Hindlimb muscle (tissue), 1 donor: ENCODE measurements around the gene CHDH. TPM values are rescaled to one million over a fixed set of nuclear protein-coding genes. Genes with fewer than 3 reads are reported as not detected.

Source experiments
- DNase-seq: peaks from one replicate; pipeline ENCODE4 v3.0.0-alpha.2; 2013
- polyA plus RNA-seq: library from polyadenylated mRNA; unstranded; fragments of 120-200 nt; gene quantifications from one replicate; pipeline ENCODE4 v1.2.1, GENCODE V29; 2013; ENCODE audit not compliant: insufficient read length

Gene CHDH
- polyA plus RNA-seq, result 0.97 TPM

- peak; percentile 64 for DNase-seq
Measured at GRCh38 chr3:53846134-53846850, at the start of gene CHDH, which contains the start of gene IL17RB. Gene CHDH (minus strand): TSS chr3:53846419. CDS start chr3:53824008, 22,411 bp downstream. Gene IL17RB (plus strand): TSS chr3:53846568. CDS start chr3:53846589, 21 bp downstream.

GRCh38 chr3:53892286-53892637 lies 46.0 kb upstream of the CHDH start:
- no peak for DNase-seq

DNA sequence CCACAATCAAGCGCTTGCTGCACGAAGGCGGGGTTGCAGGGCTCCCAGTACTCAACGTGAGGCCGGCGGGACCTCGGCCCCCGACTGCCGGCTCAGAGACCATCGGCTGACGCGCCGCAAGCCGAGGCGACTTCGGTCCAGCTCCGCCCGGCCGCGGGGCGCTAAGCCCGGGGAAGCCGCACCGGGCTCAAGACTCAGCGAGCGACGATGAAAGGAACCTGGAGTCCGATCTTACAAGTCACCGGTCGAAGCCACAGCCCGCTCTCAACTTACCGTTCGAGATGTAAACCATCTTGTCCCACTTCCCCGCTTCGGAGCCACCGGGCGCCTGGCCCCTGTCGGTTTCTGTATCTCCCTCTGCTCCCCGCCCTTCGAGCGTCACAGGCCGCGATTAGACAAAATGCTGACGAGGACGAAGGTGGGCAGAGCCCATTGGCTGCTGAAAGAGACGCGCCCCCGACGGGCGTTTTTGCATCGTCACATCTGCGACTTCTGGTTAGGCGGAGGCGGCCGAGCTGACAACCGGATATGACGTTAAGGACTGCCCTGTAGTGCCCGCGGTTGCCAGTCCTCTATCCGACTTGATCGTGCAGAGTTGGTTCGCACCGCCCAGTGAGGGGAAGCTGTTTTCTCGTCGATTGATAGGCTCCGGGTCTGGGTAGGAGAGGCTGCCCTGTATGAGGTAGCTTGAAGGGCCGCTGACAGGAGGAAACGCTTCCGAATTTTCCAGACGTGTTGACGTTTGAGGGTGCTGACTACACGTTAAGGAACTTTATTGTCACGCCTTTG lies 45.5 kb upstream of the CHDH start, which contains the start of gene SELENOK:
SELENOK (minus strand) TSS at position 363 of the 789 bp plus-strand sequence.
- DNase-seq, result peak; percentile 98

DNA sequence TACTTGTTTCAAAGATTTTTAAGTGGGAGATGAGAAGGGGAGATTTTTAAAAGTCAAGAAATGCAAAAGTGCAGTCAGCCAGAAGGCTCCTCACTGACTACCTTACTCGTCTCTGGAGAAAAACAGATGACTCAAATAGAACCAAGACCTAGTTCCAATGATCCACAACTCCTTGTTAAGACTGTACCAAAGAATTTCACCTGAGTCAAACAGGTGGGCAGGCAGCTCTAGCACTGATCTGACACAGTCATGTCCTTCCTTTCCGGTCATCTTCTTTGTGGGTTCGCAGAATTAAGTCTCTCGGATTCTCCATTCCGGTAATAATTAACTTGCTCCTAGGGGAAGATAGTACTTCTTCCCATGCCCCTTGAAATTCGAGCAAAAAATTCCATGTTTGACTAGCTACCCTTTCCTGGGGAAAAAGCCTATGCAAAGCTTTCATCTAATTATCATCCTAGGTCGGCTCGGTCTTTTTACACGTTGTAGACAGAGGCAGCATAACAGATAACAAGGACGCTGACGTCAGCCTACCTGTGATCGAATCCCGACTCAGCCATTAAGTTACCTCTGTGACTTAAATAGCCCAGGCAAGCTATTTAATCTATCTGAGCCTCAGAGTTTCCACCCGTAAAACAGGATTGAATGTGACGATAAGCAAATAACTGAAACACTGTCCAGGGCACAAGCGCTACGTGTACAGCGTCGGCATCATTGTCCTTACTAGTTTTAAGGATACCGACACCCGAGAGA lies 44.7 kb upstream of the CHDH start:
- DNase-seq, result no peak

GRCh38 chr3:53888232-53888631 lies 42.0 kb upstream of the CHDH start:
- DNase-seq, result no peak

- DNase-seq, result no peak
Measured at GRCh38 chr3:53887446-53887845, 41.2 kb upstream of the CHDH start.

DNA sequence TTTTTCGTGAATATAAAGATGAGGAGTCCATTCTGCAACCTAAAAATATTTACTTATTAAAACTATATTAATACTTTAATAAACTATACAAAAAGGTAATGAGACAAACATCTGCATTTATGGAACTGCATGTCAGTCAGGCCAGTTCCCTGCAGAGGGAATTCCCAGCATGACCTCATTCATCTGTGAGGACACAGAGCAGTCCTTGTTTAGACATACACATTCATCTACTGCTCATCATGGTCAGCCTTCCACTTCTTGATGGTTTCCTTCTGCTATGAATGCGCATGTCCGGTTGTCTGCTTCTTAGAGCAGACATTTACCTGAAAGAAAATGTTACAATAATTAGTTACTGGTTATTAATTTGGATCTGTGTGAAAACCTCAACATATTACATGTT lies 39.0 kb upstream of the CHDH start:
- DNase-seq, result no peak

- DNase-seq, result no peak
Measured at GRCh38 chr3:53884623-53885022, 38.4 kb upstream of the CHDH start.

DNA sequence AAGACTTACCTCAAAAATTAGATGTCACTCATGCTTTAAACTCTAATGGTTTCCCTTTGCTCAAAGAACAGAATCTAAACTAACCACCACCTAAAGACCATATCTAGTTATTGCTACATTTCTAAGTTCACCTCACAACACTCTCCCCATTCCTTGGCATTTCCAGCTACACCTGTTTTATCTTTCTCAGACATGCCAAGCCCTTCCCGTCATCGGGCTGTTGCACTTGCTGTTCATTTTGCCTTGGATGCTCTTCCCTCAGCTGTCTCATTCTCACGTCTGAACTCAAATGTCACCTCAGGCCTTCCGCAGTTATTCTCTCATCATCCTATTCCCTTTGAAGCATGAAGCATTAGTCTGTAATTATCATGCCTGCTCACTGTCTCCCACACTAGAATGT lies 36.8 kb upstream of the CHDH start:
- DNase-seq, result no peak

DNA sequence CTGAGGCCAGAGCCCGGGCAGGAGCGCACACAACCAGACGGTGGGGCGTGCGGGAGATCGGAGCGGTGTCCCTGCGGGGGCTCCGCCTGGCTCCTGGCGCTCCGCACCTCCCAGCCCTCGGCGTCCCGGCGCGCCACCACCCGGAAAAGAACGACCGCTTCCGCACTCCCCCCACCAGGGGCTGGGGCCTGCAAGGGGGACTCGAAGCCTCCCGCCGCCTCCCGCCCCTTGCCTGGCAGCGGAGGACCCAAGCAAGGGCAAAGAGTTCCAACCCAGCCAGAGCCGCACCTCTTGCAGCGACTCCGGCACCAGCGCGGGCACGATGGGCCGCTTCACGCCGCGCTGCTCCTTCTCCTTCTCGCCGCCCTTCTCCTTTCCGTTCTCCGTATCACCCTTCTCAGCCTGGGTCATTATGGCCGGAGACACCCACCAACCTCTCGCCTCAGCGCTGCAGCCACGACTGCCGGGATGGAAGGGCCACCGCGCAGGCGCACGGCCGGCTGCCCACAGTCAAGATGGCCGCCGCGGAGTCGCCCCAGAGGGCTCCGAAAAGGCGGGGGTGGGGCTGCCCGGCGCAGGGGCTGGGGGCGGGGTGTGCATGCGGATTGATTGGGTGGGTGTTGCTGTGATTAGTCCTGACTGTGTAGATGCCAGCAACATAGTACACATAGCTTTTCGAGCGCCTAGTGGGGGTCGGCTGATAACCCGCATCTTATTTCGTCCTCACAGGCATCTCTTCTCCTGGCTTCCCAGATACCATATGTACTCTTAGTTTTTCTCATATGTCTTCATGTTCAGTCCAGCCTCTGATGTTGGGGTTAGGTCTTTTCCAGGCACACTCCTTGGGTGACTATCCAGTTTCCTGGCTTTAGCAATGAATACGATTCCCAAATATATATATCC lies 35.7 kb upstream of the CHDH start, which contains the start of gene ACTR8:
ACTR8 (minus strand) TSS at position 462 of the 903 bp plus-strand sequence; CDS start at position 411, 51 bp downstream.
- peak; percentile 92 for DNase-seq

GRCh38 chr3:53880396-53881345 lies 34.5 kb upstream of the CHDH start:
- DNase-seq, result no peak

GRCh38 chr3:53865732-53866499 lies 19.7 kb upstream of the CHDH start:
- DNase-seq, result no peak

DNA sequence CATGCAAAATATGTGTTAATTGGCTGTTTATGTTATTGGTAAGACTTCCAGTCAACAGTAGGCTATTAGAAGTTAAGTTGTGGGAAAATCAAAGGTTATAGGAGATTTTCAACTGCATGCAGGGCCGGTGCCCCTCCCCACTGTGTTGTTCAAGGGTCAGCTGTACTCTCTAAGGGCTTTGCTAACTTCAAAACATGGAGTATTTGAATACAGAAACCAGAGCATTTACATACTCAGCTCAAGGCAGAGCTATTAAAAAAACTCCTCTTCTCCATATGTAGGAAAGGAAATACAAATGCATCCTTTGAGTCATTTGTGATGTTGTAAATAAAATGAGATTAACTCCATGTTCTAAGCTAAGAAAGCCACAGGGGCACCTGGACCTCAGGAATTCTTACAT lies 16.9 kb upstream of the CHDH start:
- no peak for DNase-seq

- DNase-seq, result no peak
Measured at GRCh38 chr3:53862241-53862640, 16.0 kb upstream of the CHDH start.

- DNase-seq, result no peak
Measured at GRCh38 chr3:53860196-53860595, 14.0 kb upstream of the CHDH start.

- no peak for DNase-seq
Measured at GRCh38 chr3:53859178-53859577, 13.0 kb upstream of the CHDH start.

DNA sequence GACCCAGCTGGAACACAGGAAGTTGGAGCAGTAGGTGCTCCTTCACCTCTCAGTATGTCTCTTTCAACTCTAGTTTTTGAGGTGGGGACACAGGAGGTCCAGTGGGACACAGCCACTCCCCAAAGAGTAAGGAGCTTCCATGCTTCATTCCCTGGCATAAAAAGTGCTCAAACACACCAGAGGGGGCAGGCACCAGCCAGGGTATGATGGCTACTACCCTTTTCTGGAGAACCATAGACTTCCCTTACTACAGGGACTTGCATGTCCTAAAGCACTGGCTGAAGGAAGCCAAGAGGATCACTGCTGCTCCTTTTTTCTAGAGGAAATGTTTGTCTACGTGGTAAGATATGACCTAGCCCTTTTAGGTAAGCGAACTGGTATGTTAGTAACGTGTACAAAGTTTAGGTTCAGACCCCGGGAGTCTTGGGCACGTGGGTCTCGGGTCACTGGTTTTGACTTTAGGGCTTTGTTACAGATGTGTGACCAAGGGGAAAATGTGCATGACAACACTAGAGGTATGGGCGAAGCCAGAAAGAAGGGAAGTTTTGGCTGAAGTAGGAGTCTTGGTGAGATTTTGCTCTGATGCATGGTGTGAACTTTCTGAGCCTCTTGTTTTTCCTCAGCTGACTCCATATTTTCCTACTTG lies 12.0 kb upstream of the CHDH start:
- DNase-seq, result no peak

GRCh38 chr3:53856964-53857363 lies 10.7 kb upstream of the CHDH start:
- DNase-seq, result no peak

DNA sequence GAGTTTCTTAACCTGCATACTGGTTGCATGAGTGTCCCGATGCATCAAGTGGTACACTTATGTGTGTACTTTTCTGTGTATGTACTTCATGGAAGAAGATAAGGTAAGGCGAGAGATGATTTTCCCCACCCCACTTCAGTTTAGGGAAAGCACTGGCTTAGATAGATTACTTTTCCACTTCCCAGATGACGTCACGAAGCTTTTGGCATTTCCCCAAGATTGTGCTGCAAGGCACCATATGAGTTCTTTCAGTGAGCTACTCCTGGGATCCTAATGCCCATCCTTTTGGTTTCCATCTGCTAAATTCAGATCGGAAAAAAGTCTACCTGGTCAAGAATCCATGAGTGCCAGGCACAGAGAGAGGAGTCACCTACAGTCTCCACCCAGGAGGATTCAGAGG lies 4.7 kb upstream of the CHDH start:
- DNase-seq, result peak; percentile 23
